B cell (primary cell): ENCODE data around the gene PRKN. TPM values are rescaled to one million over a fixed set of nuclear protein-coding genes. Genes with fewer than 3 reads are reported as not detected.
"Not testable (repeated sequence)": the region's sequence is repeated elsewhere in the genome, so short reads cannot be mapped to it uniquely, and the experiment has no call there.

Experiments used
- ATAC-seq: fragments of 200-7000 bp; cut with Tn5 transposase; one replicate; pipeline ENCODE4 v1.10.0; 2021; ENCODE audit warnings: low read depth, mild to moderate bottlenecking, moderate number of reproducible peaks, moderate library complexity
- CTCF ChIA-PET: fragments of 350-600 bp; sonication (Branson Sonifier 250); formaldehyde crosslinking; loops from one replicate; lab custom pipeline; 2021; ENCODE audit warnings: antibody characterized with exemption, inconsistent platforms; lab: Charles Lee
- POLR2A ChIA-PET: fragments of 350-600 bp; sonication (Branson Sonifier 250); formaldehyde crosslinking; loops from one replicate; lab custom pipeline; 2021; ENCODE audit warnings: antibody characterized with exemption; lab: Charles Lee
- DNase-seq: peaks from one replicate; pipeline ENCODE4 v3.0.0; 2013
- H2AFZ ChIP-seq: 2 replicates; pipeline ENCODE4 v1.6.1; 2012; ENCODE audit warnings: mild to moderate bottlenecking, low read depth, low read length; ENCODE audit not compliant: insufficient read depth, poor library complexity, severe bottlenecking
- H3K27ac ChIP-seq, 2 donors: 1 replicate in 1 of 2; 2 replicates in 1 of 2; pipeline ENCODE4 v1.5.1; 2012 to 2013; ENCODE audit warnings: low read length in 2 of 2, mild to moderate bottlenecking in 2 of 2, moderate library complexity in 1 of 2
- H3K27me3 ChIP-seq, 4 experiments: fragments of 200-600 bp in 1 of 4; sonication (generic) in 1 of 4; replicated peaks in 1 of 4; 1 replicate in 2 of 4; 2 replicates in 2 of 4; pipeline versions ENCODE4 v1.6.1 to v1.7.0; 2013 to 2016; ENCODE audit warnings: low read length in 3 of 4, mild to moderate bottlenecking in 2 of 4, mixed read lengths in 1 of 4, moderate library complexity in 1 of 4; ENCODE audit not compliant: insufficient read depth in 4 of 4, control insufficient read depth in 3 of 4; ENCODE audit errors: control extremely low read depth in 1 of 4
- H3K36me3 ChIP-seq, 2 experiments: replicated peaks in 1 of 2; 1 replicate in 1 of 2; 2 replicates in 1 of 2; pipeline versions ENCODE4 v1.6.1 to v1.7.1; 2013; ENCODE audit warnings: low read length in 1 of 2; ENCODE audit not compliant: insufficient read depth in 2 of 2, control insufficient read depth in 1 of 2; ENCODE audit errors: control extremely low read depth in 1 of 2, extremely low read depth in 1 of 2
- H3K4me1 ChIP-seq, 2 donors: fragments of 200-600 bp in 1 of 2; sonication (generic) in 1 of 2; 1 replicate in 1 of 2; 2 replicates in 1 of 2; pipeline versions ENCODE4 v1.5.1 to v1.6.1; 2013 to 2017; ENCODE audit warnings: low read length in 2 of 2; ENCODE audit not compliant: control insufficient read depth in 2 of 2, insufficient read depth in 2 of 2
- H3K4me2 ChIP-seq: replicated peaks from 2 replicates; pipeline ENCODE3; 2012; ENCODE audit warnings: mild to moderate bottlenecking, low read depth, low read length; ENCODE audit not compliant: poor library complexity, severe bottlenecking
- H3K4me3 ChIP-seq, 5 experiments: fragments of 200-600 bp in 1 of 5; sonication (generic) in 1 of 5; 1 replicate in 3 of 5; 2 replicates in 2 of 5; pipeline versions ENCODE4 v1.5.1 to v1.7.0; 2011 to 2016; ENCODE audit warnings: low read length in 4 of 5, mild to moderate bottlenecking in 4 of 5, low read depth in 2 of 5, control low read depth in 1 of 5, moderate library complexity in 1 of 5; ENCODE audit not compliant: insufficient read depth in 1 of 5; ENCODE audit errors: control extremely low read depth in 1 of 5, extremely low read depth in 1 of 5
- H3K79me2 ChIP-seq: fragments of 200-600 bp; sonication (generic); one replicate; pipeline ENCODE4 v1.6.0; 2016; ENCODE audit warnings: low read length; ENCODE audit not compliant: control insufficient read depth, insufficient read depth
- H3K9ac ChIP-seq: fragments of 200-600 bp; sonication (generic); 2 replicates; pipeline ENCODE4 v1.6.1; 2017; ENCODE audit warnings: mild to moderate bottlenecking, low read length, moderate library complexity
- H3K9me3 ChIP-seq, 3 donors: one replicate each; pipeline versions ENCODE4 v1.6.1 to v1.7.1; 2013; ENCODE audit warnings: low read length in 2 of 3; ENCODE audit not compliant: control insufficient read depth in 2 of 3, insufficient read depth in 1 of 3; ENCODE audit errors: control extremely low read depth in 1 of 3
- H4K20me1 ChIP-seq: 2 replicates; pipeline ENCODE4 v1.6.0; 2012; ENCODE audit warnings: mild to moderate bottlenecking, low read length; ENCODE audit not compliant: insufficient read depth, control insufficient read depth, poor library complexity, severe bottlenecking
- H3K27ac Mint-ChIP-seq: one replicate; pipeline ENCODE4 v1.8.0; 2021; ENCODE audit warnings: mixed read lengths
- H3K27me3 Mint-ChIP-seq: one replicate; pipeline ENCODE4 v1.8.0; 2021; ENCODE audit warnings: mixed read lengths
- H3K4me1 Mint-ChIP-seq: one replicate; pipeline ENCODE4 v1.8.0; 2021; ENCODE audit warnings: mixed read lengths
- H3K4me3 Mint-ChIP-seq: one replicate; pipeline ENCODE4 v1.8.0; 2021; ENCODE audit warnings: mixed read lengths
- H3K9me3 Mint-ChIP-seq: one replicate; pipeline ENCODE4 v1.8.0; 2022; ENCODE audit warnings: mixed read lengths; ENCODE audit not compliant: insufficient read depth
- CTCF ChIP-seq: fragments of 200-600 bp; IDR thresholded peaks from one replicate; pipeline ENCODE4 v1.8.0; 2022; ENCODE audit warnings: antibody characterized with exemption, mild to moderate bottlenecking
- EZH2 ChIP-seq: IDR thresholded peaks from 2 replicates; pipeline ENCODE4 v1.6.1; 2012; ENCODE audit warnings: borderline replicate concordance, low read depth, mild to moderate bottlenecking, moderate library complexity, low read length; ENCODE audit not compliant: insufficient read depth, poor library complexity, severe bottlenecking
- WGBS: methylation state at CpG from one replicate; pipeline ENCODE4 v1.1.5; 2013; ENCODE audit warnings: missing lambda C conversion rate; ENCODE audit not compliant: insufficient coverage; 5-methylcytosine and 5-hydroxymethylcytosine counted together
- intact Hi-C: fragments of 100-400 bp; cut with micrococcal nuclease; formaldehyde crosslinking; loops from one replicate; pipeline ENCODE4 v1.10.0; 2022
- polyA plus RNA-seq: library from polyadenylated mRNA; depleted of rRNA; stranded (reverse); fragments of >200 nt; gene quantifications from 2 replicates; pipeline ENCODE4 v1.2.3, GENCODE V29; 2012
- total RNA-seq, 2 donors: library from RNA; stranded (reverse); fragments of 120-200 nt in 1 of 2; gene quantifications; 1 replicate in 1 of 2; 2 replicates in 1 of 2; pipeline versions ENCODE4 v1.2.3 to v1.2.4, GENCODE V29; 2013 to 2022

Gene PRKN
- total and polyA plus RNA-seq, 2 donors (not counting 1 experiment from before 2014, with no cell fraction given) = 1.6 to 6.2 TPM

- Histone ChIP-seq H3K9me3 (peaks cover 0 to 11% (median 0%) of the 10 kb centered on the region in 3 donors), H3K4me3 (no peak overlapping the region), H3K36me3 (no peaks in the 10 kb centered on the region), H3K27ac (no peak overlapping the region), H3K4me2 (no peak overlapping the region), H3K27me3 (no peaks in the 10 kb centered on the region), H3K79me2 (no peaks in the 10 kb centered on the region), H2AFZ (no peak overlapping the region), H3K9ac (no peak overlapping the region), H4K20me1 (no peaks in the 10 kb centered on the region), H3K4me1 (no peaks in the 10 kb centered on the region)
- no peak for ATAC-seq
- ChIA-PET CTCF (interaction anchor here (1.7 kb wide), 1 partner anchor 54 kb away, joined by 4 read pairs; no protein-coding TSS in a partner anchor), POLR2A (no interaction called here)
- Mint-ChIP-seq H3K9me3 (no peaks in the 10 kb centered on the region), H3K4me1 (no peaks in the 10 kb centered on the region), H3K4me3 (no peak overlapping the region), H3K27ac (no peak overlapping the region), H3K27me3 (no peaks in the 10 kb centered on the region)
- WGBS = 100% methylated on average over 5 of the region's 6 CpGs
- DNase-seq = no peak
- TF ChIP-seq CTCF = no peak
- no peak for TF ChIP-seq EZH2
- intact Hi-C loops = no loop called here
These were observed 1409.1 kb downstream of the PRKN start for GRCh38 chr6:161318456-161318855.

- no peak overlapping the region for H3K4me3 Mint-ChIP-seq
- no peaks in the 10 kb centered on the region for H3K36me3 ChIP-seq
- H2AFZ ChIP-seq = no peak overlapping the region
- H3K9ac ChIP-seq = no peak overlapping the region
- H3K27me3 ChIP-seq = no peaks in the 10 kb centered on the region
- H4K20me1 ChIP-seq = no peaks in the 10 kb centered on the region
- H3K79me2 ChIP-seq = no peaks in the 10 kb centered on the region
- ATAC-seq (no peak), DNase-seq (no peak)
- no peak overlapping the region for H3K4me3 ChIP-seq
- ChIA-PET POLR2A (no interaction called here), CTCF (no interaction called here)
- peaks cover 0 to 9% (median 0%) of the 10 kb centered on the region in 3 donors for H3K9me3 ChIP-seq
- H3K4me1 ChIP-seq = no peaks in the 10 kb centered on the region
- no peaks in the 10 kb centered on the region for H3K4me1 Mint-ChIP-seq
- H3K27me3 Mint-ChIP-seq = no peaks in the 10 kb centered on the region
- no peaks in the 10 kb centered on the region for H3K9me3 Mint-ChIP-seq
- TF ChIP-seq CTCF = no peak
- no peak for TF ChIP-seq EZH2
- intact Hi-C loops = no loop called here
- no peak overlapping the region for H3K27ac Mint-ChIP-seq
- no peak overlapping the region for H3K4me2 ChIP-seq
- no peak overlapping the region for H3K27ac ChIP-seq
- no CpG with 5 or more reads among the region's 3 CpGs for WGBS
These were observed 1411.0 kb downstream of the PRKN start for GRCh38 chr6:161316531-161316930.

GRCh38 chr6:161315246-161315917 is 1412.2 kb downstream of the PRKN start:
- WGBS = 71% methylated on average over 9 of the region's 15 CpGs
- H3K27ac Mint-ChIP-seq, CTCF ChIA-PET, DNase-seq, H3K4me3 Mint-ChIP-seq, H3K4me1 Mint-ChIP-seq, H3K36me3 ChIP-seq, H3K4me3 ChIP-seq, H3K9me3 Mint-ChIP-seq, H4K20me1 ChIP-seq, H3K9ac ChIP-seq, H3K4me2 ChIP-seq, POLR2A ChIA-PET, H3K27ac ChIP-seq, H3K27me3 Mint-ChIP-seq, ATAC-seq, H3K4me1 ChIP-seq, H3K79me2 ChIP-seq, intact Hi-C loops, H3K9me3 ChIP-seq, H3K27me3 ChIP-seq, H2AFZ ChIP-seq: not testable (repeated sequence)
